Left ventricle myocardium inferior (tissue), 1 donor: ENCODE measurements around the gene NAPSA. TPM values are rescaled to one million over a fixed set of nuclear protein-coding genes. Genes with fewer than 3 reads are reported as not detected.
A peak's percentile ranks its signal among the peaks of the same experiment; 100 is the strongest.

ENCODE experiments used
- DNase-seq: peaks from one replicate; pipeline ENCODE4 v3.0.0-alpha.2; 2020
- H3K27ac ChIP-seq: fragments of 200-600 bp; replicated peaks from 2 replicates; pipeline ENCODE4 v1.8.0; 2021
- H3K27me3 ChIP-seq: fragments of 200-600 bp; 2 replicates; pipeline ENCODE4 v1.8.0; 2021; ENCODE audit warnings: low read depth
- H3K36me3 ChIP-seq: fragments of 200-600 bp; 2 replicates; pipeline ENCODE4 v1.8.0; 2021
- H3K4me1 ChIP-seq: fragments of 200-600 bp; 2 replicates; pipeline ENCODE4 v1.8.0; 2021
- H3K4me3 ChIP-seq: fragments of 200-600 bp; 2 replicates; pipeline ENCODE4 v1.8.0; 2021; ENCODE audit warnings: mild to moderate bottlenecking, moderate library complexity
- H3K9me3 ChIP-seq: fragments of 200-600 bp; replicated peaks from 2 replicates; pipeline ENCODE4 v1.8.0; 2021
- CTCF ChIP-seq: fragments of 200-600 bp; IDR thresholded peaks from 2 replicates; pipeline ENCODE4 v1.8.0; 2021; ENCODE audit warnings: antibody characterized with exemption, mild to moderate bottlenecking, borderline replicate concordance
- intact Hi-C: fragments of 100-400 bp; cut with micrococcal nuclease; formaldehyde crosslinking; loops from one replicate; pipeline ENCODE4 v1.11.0; 2022
- total RNA-seq: library from RNA; stranded (reverse); fragmentation: NEBNext Ultra II Directional; extraction: Animal tissue kit (Norgen Biotek cat#: 25700); gene quantifications from one replicate; pipeline ENCODE4 v1.2.1, GENCODE V29; 2021
- donor health status: DM: no; HTN: yes; CAD: no; lungs with severe emphysema.

The NAPSA gene
- total RNA-seq, 1 donor from 2014 or later, result 0.05 TPM

DNA sequence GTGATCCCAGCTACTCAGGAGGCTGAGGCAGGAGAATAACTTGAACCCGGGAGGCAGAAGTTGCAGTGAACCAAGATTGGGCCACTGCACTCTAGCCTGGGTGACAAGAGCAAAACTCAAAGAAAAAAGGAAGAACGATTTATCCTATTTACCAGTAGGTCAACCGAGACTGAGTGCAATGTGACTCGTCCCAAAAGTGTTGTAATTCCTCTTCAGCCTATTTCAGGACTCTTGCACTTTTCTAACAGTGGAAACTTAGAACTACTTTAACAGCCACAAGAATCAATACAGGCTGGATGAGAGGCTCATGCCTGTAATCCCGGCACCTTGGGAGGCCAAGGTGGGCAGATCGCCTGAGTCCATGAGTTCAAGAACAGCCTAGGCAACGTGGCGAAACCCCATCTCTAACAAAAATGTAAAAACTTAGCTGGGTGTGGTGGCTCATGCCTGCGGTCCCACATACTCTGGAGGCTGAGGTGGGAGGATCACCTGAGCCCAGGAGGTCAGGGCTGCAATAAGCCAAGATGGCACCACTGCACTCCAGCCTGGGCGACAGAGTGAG lies 6.6 kb upstream of the NAPSA start:
- no peak for TF ChIP-seq CTCF
- Histone ChIP-seq H3K4me1 (peaks cover 39% of the 10 kb centered on the region), H3K9me3 (no peaks in the 10 kb centered on the region), H3K36me3 (no peaks in the 10 kb centered on the region), H3K27ac (no peak overlapping the region), H3K4me3 (no peak overlapping the region), H3K27me3 (no peaks in the 10 kb centered on the region)
- DNase-seq, result no peak
- intact Hi-C loops, result no loop called here

GRCh38 chr19:50368649-50369570 lies 3.5 kb upstream of the NAPSA start:
- Histone ChIP-seq H3K27ac (peak overlapping the region; percentile 89), H3K4me1 (peaks cover 16% of the 10 kb centered on the region), H3K9me3 (no peaks in the 10 kb centered on the region), H3K4me3 (peak overlapping the region; percentile 86), H3K36me3 (no peaks in the 10 kb centered on the region), H3K27me3 (no peaks in the 10 kb centered on the region)
- DNase-seq, result peak; percentile 80
- intact Hi-C loops, result loop anchor here (5.0 to 10.0 kb wide), 2 partner anchors 46 to 93 kb away; partner anchors contain the start of gene SPIB
- peak; percentile 91 for TF ChIP-seq CTCF

- TF ChIP-seq CTCF, result no peak
- no peaks in the 10 kb centered on the region for H3K9me3 ChIP-seq
- no peak for DNase-seq
- H3K27me3 ChIP-seq, result no peaks in the 10 kb centered on the region
- no peak overlapping the region for H3K27ac ChIP-seq
- H3K36me3 ChIP-seq, result no peaks in the 10 kb centered on the region
- peaks cover 13% of the 10 kb centered on the region for H3K4me1 ChIP-seq
- H3K4me3 ChIP-seq, result no peak overlapping the region
- intact Hi-C loops, result loop anchor here (10.0 kb wide), 1 partner anchor 52 kb away; the partner anchor contains the start of gene SPIB
Observed at GRCh38 chr19:50362656-50363424, 2.6 kb downstream of the NAPSA start.

DNA sequence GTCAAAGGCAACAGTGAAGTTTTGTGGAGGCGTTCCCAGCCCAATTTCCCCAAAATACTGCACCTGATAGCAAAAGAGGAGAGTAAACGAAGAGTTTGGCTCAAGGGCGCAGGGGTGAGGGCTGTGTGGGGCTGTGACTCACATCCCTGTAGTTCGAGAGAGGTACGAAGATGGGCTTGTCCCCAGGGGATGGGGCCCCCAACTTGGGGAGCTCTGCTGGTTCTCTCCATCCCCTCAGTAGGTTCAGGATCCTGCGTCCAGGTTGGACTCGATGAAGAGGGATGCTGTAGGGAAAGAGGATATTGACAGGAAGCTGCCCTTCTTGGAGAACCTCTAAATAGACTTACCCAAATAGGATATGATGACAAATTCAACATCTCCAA lies 3.4 kb downstream of the NAPSA start:
- H3K4me3 ChIP-seq, result no peak overlapping the region
- H3K9me3 ChIP-seq, result no peaks in the 10 kb centered on the region
- intact Hi-C loops, result loop anchor here (10.0 kb wide), 1 partner anchor 53 kb away; the partner anchor contains the start of gene SPIB
- H3K4me1 ChIP-seq, result peaks cover 21% of the 10 kb centered on the region
- TF ChIP-seq CTCF, result no peak
- no peaks in the 10 kb centered on the region for H3K36me3 ChIP-seq
- no peak overlapping the region for H3K27ac ChIP-seq
- DNase-seq, result no peak
- H3K27me3 ChIP-seq, result no peaks in the 10 kb centered on the region
